ENCODE measurements around the gene KRT4.

DNA sequence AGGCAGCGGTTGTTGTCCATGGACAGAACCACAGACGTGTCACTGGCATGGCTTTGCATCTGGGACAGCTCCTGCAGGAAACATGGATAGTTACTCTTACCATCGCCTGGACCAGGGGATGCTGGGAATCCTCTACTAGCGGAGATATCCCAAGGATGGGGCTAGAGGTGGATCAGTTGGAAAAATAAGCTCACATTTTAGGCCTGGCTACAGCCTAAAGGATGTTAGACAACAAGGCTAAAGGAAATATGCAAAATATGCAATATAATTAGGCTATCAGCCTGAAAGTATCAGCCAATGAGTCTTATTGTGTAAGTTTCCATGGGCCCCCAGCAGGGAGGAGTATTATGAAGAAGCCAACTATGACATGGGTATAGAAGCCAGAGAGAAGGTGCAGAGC, 41.7 kb downstream of the KRT4 start:
- TF ChIP-seq, protein P1, sequence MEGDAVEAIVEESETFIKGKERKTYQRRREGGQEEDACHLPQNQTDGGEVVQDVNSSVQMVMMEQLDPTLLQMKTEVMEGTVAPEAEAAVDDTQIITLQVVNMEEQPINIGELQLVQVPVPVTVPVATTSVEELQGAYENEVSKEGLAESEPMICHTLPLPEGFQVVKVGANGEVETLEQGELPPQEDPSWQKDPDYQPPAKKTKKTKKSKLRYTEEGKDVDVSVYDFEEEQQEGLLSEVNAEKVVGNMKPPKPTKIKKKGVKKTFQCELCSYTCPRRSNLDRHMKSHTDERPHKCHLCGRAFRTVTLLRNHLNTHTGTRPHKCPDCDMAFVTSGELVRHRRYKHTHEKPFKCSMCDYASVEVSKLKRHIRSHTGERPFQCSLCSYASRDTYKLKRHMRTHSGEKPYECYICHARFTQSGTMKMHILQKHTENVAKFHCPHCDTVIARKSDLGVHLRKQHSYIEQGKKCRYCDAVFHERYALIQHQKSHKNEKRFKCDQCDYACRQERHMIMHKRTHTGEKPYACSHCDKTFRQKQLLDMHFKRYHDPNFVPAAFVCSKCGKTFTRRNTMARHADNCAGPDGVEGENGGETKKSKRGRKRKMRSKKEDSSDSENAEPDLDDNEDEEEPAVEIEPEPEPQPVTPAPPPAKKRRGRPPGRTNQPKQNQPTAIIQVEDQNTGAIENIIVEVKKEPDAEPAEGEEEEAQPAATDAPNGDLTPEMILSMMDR (IDR thresholded peaks at IDR 0.05; ENCODE audit: poor library complexity): no peak
- no peak for TF ChIP-seq EZH2phosphoT487 (IDR thresholded peaks at IDR 0.05; ENCODE audit: low read depth, severe bottlenecking, unreplicated experiment)
